ENCODE results near the gene CORO2B. TPM values are rescaled to one million over a fixed set of nuclear protein-coding genes. Genes with fewer than 3 reads are reported as not detected.

The CORO2B gene
- total RNA-seq = 0.41 and 0.43 TPM in 2 replicates

GRCh38 chr15:68578980-68579935 is at the start of gene CORO2B:
Gene CORO2B (plus strand): TSS chr15:68578993. CDS start chr15:68579263, 270 bp downstream.
- Mint-ChIP-seq H3K9me3 (no peaks in the 10 kb centered on the region), H3K27me3 (ENCODE audit: low read depth) (peaks cover 55% of the 10 kb centered on the region), H3K4me3 (ENCODE audit: low read depth) (peak within 1 kb of the TSS; percentile 64), H3K27ac (no peak within 1 kb of the TSS), H3K36me3 (ENCODE audit: low read depth) (no peaks in the 10 kb centered on the region), H3K4me1 (ENCODE audit: low read depth) (peaks cover 6% of the 10 kb centered on the region)
- no peak for DNase-seq (ENCODE audit: low spot score)
- intact Hi-C loops (cut with micrococcal nuclease) = no loop called here

GRCh38 chr15:68531387-68532179 is 47.2 kb upstream of the CORO2B start:
- Mint-ChIP-seq H3K4me1 (ENCODE audit: low read depth) (peaks cover 18% of the 10 kb centered on the region), H3K36me3 (ENCODE audit: low read depth) (no peaks in the 10 kb centered on the region), H3K27me3 (ENCODE audit: low read depth) (peaks cover 30% of the 10 kb centered on the region), H3K27ac (no peak overlapping the region), H3K4me3 (ENCODE audit: low read depth) (no peak overlapping the region), H3K9me3 (peaks cover 23% of the 10 kb centered on the region)
- intact Hi-C loops (cut with micrococcal nuclease) = no loop called here
- DNase-seq (ENCODE audit: low spot score) = no peak

GRCh38 chr15:68536331-68537095 is 42.3 kb upstream of the CORO2B start:
- no peak overlapping the region for H3K4me3 Mint-ChIP-seq (ENCODE audit: low read depth)
- H3K4me1 Mint-ChIP-seq (ENCODE audit: low read depth) = no peaks in the 10 kb centered on the region
- no peak overlapping the region for H3K27ac Mint-ChIP-seq
- intact Hi-C loops (cut with micrococcal nuclease) = no loop called here
- no peaks in the 10 kb centered on the region for H3K36me3 Mint-ChIP-seq (ENCODE audit: low read depth)
- DNase-seq (ENCODE audit: low spot score) = no peak
- peaks cover 20% of the 10 kb centered on the region for H3K27me3 Mint-ChIP-seq (ENCODE audit: low read depth)
- H3K9me3 Mint-ChIP-seq = peaks cover 19% of the 10 kb centered on the region

- Mint-ChIP-seq H3K36me3 (ENCODE audit: low read depth) (no peaks in the 10 kb centered on the region), H3K4me3 (ENCODE audit: low read depth) (no peak overlapping the region), H3K27ac (no peak overlapping the region), H3K9me3 (peaks cover 15% of the 10 kb centered on the region), H3K4me1 (ENCODE audit: low read depth) (no peaks in the 10 kb centered on the region), H3K27me3 (ENCODE audit: low read depth) (peaks cover 25% of the 10 kb centered on the region)
- intact Hi-C loops (cut with micrococcal nuclease) = no loop called here
- DNase-seq (ENCODE audit: low spot score) = no peak
Observed at GRCh38 chr15:68537097-68537496, 41.7 kb upstream of the CORO2B start.

- no peaks in the 10 kb centered on the region for H3K36me3 Mint-ChIP-seq (ENCODE audit: low read depth)
- intact Hi-C loops (cut with micrococcal nuclease) = no loop called here
- H3K27ac Mint-ChIP-seq = no peak overlapping the region
- peaks cover 24% of the 10 kb centered on the region for H3K27me3 Mint-ChIP-seq (ENCODE audit: low read depth)
- H3K9me3 Mint-ChIP-seq = peaks cover 11% of the 10 kb centered on the region
- H3K4me1 Mint-ChIP-seq (ENCODE audit: low read depth) = no peaks in the 10 kb centered on the region
- H3K4me3 Mint-ChIP-seq (ENCODE audit: low read depth) = no peak overlapping the region
- no peak for DNase-seq (ENCODE audit: low spot score)
Observed at GRCh38 chr15:68537506-68537905, 41.3 kb upstream of the CORO2B start.

- intact Hi-C loops (cut with micrococcal nuclease) = loop anchor here (2.0 kb wide), 1 partner anchor 232 kb away; no protein-coding TSS in a partner anchor
- Mint-ChIP-seq H3K9me3 (peaks cover 5% of the 10 kb centered on the region), H3K27me3 (ENCODE audit: low read depth) (peaks cover 20% of the 10 kb centered on the region), H3K27ac (no peak overlapping the region), H3K36me3 (ENCODE audit: low read depth) (no peaks in the 10 kb centered on the region), H3K4me1 (ENCODE audit: low read depth) (no peaks in the 10 kb centered on the region), H3K4me3 (ENCODE audit: low read depth) (no peak overlapping the region)
- DNase-seq (ENCODE audit: low spot score) = no peak
Observed at GRCh38 chr15:68538311-68538710, 40.5 kb upstream of the CORO2B start.

GRCh38 chr15:68541743-68542142 is 37.0 kb upstream of the CORO2B start:
- H3K27me3 Mint-ChIP-seq (ENCODE audit: low read depth) = peaks cover 17% of the 10 kb centered on the region
- H3K27ac Mint-ChIP-seq = no peak overlapping the region
- H3K36me3 Mint-ChIP-seq (ENCODE audit: low read depth) = no peaks in the 10 kb centered on the region
- peaks cover 5% of the 10 kb centered on the region for H3K9me3 Mint-ChIP-seq
- H3K4me3 Mint-ChIP-seq (ENCODE audit: low read depth) = no peak overlapping the region
- DNase-seq (ENCODE audit: low spot score) = no peak
- no peaks in the 10 kb centered on the region for H3K4me1 Mint-ChIP-seq (ENCODE audit: low read depth)
- intact Hi-C loops (cut with micrococcal nuclease) = no loop called here

- Mint-ChIP-seq H3K9me3 (peaks cover 5% of the 10 kb centered on the region), H3K4me3 (ENCODE audit: low read depth) (no peak overlapping the region), H3K27me3 (ENCODE audit: low read depth) (peaks cover 17% of the 10 kb centered on the region), H3K27ac (no peak overlapping the region), H3K4me1 (ENCODE audit: low read depth) (no peaks in the 10 kb centered on the region), H3K36me3 (ENCODE audit: low read depth) (no peaks in the 10 kb centered on the region)
- intact Hi-C loops (cut with micrococcal nuclease) = no loop called here
- no peak for DNase-seq (ENCODE audit: low spot score)
Observed at GRCh38 chr15:68542348-68542747, 36.4 kb upstream of the CORO2B start.

- H3K4me3 Mint-ChIP-seq (ENCODE audit: low read depth) = no peak overlapping the region
- no peak for DNase-seq (ENCODE audit: low spot score)
- H3K36me3 Mint-ChIP-seq (ENCODE audit: low read depth) = no peaks in the 10 kb centered on the region
- no peak overlapping the region for H3K27ac Mint-ChIP-seq
- intact Hi-C loops (cut with micrococcal nuclease) = no loop called here
- H3K4me1 Mint-ChIP-seq (ENCODE audit: low read depth) = no peaks in the 10 kb centered on the region
- peaks cover 5% of the 10 kb centered on the region for H3K9me3 Mint-ChIP-seq
- H3K27me3 Mint-ChIP-seq (ENCODE audit: low read depth) = peaks cover 17% of the 10 kb centered on the region
Observed at GRCh38 chr15:68542771-68543164, 36.0 kb upstream of the CORO2B start.

- Mint-ChIP-seq H3K27me3 (ENCODE audit: low read depth) (peaks cover 20% of the 10 kb centered on the region), H3K36me3 (ENCODE audit: low read depth) (no peaks in the 10 kb centered on the region), H3K4me1 (ENCODE audit: low read depth) (peaks cover 3% of the 10 kb centered on the region), H3K9me3 (peaks cover 5% of the 10 kb centered on the region), H3K4me3 (ENCODE audit: low read depth) (no peak overlapping the region), H3K27ac (no peak overlapping the region)
- intact Hi-C loops (cut with micrococcal nuclease) = no loop called here
- DNase-seq (ENCODE audit: low spot score) = no peak
Observed at GRCh38 chr15:68543165-68544008, 35.4 kb upstream of the CORO2B start.

- intact Hi-C loops (cut with micrococcal nuclease) = no loop called here
- no peak for DNase-seq (ENCODE audit: low spot score)
- peaks cover 9% of the 10 kb centered on the region for H3K4me1 Mint-ChIP-seq (ENCODE audit: low read depth)
- H3K4me3 Mint-ChIP-seq (ENCODE audit: low read depth) = no peak overlapping the region
- peaks cover 27% of the 10 kb centered on the region for H3K27me3 Mint-ChIP-seq (ENCODE audit: low read depth)
- H3K27ac Mint-ChIP-seq = no peak overlapping the region
- H3K36me3 Mint-ChIP-seq (ENCODE audit: low read depth) = no peaks in the 10 kb centered on the region
- no peaks in the 10 kb centered on the region for H3K9me3 Mint-ChIP-seq
Observed at GRCh38 chr15:68546318-68546717, 32.5 kb upstream of the CORO2B start.

GRCh38 chr15:68548364-68548763 is 30.4 kb upstream of the CORO2B start:
- no peaks in the 10 kb centered on the region for H3K36me3 Mint-ChIP-seq (ENCODE audit: low read depth)
- H3K27ac Mint-ChIP-seq = no peak overlapping the region
- peaks cover 29% of the 10 kb centered on the region for H3K27me3 Mint-ChIP-seq (ENCODE audit: low read depth)
- no peak overlapping the region for H3K4me3 Mint-ChIP-seq (ENCODE audit: low read depth)
- H3K9me3 Mint-ChIP-seq = no peaks in the 10 kb centered on the region
- intact Hi-C loops (cut with micrococcal nuclease) = no loop called here
- peaks cover 9% of the 10 kb centered on the region for H3K4me1 Mint-ChIP-seq (ENCODE audit: low read depth)
- no peak for DNase-seq (ENCODE audit: low spot score)
